Duodenal mucosa (tissue), 2 donors: ENCODE data around the gene OR1M1.
"Not testable (repeated sequence)": the region's sequence is repeated elsewhere in the genome, so short reads cannot be mapped to it uniquely, and the experiment has no call there.

Source experiments
- H3K27ac ChIP-seq: one replicate; pipeline ENCODE4 v1.7.0; 2013; ENCODE audit warnings: low read depth, low read length
- H3K27me3 ChIP-seq, 2 donors: one replicate each; pipeline ENCODE4 v1.7.0; 2013; ENCODE audit warnings: low read length in 2 of 2, control low read depth in 1 of 2; ENCODE audit not compliant: insufficient read depth in 2 of 2, control insufficient read depth in 1 of 2
- H3K36me3 ChIP-seq, 2 donors: one replicate each; pipeline ENCODE4 v1.7.0; 2013; ENCODE audit warnings: low read length in 2 of 2, control low read depth in 1 of 2; ENCODE audit not compliant: insufficient read depth in 2 of 2, control insufficient read depth in 1 of 2
- H3K4me1 ChIP-seq, 2 donors: one replicate each; pipeline ENCODE4 v1.7.0; 2013; ENCODE audit warnings: low read length in 2 of 2, control low read depth in 1 of 2; ENCODE audit not compliant: insufficient read depth in 2 of 2, control insufficient read depth in 1 of 2
- H3K4me3 ChIP-seq, 2 donors: one replicate each; pipeline ENCODE4 v1.7.0; 2013; ENCODE audit warnings: low read length in 2 of 2, low read depth in 1 of 2
- H3K9ac ChIP-seq, 2 donors: one replicate each; pipeline ENCODE4 v1.7.0; 2013; ENCODE audit warnings: low read length in 2 of 2, low read depth in 1 of 2
- H3K9me3 ChIP-seq, 2 donors: one replicate each; pipeline ENCODE4 v1.7.0; 2013; ENCODE audit warnings: low read length in 2 of 2, control low read depth in 1 of 2; ENCODE audit not compliant: control insufficient read depth in 1 of 2

OR1M1 gene, protein sequence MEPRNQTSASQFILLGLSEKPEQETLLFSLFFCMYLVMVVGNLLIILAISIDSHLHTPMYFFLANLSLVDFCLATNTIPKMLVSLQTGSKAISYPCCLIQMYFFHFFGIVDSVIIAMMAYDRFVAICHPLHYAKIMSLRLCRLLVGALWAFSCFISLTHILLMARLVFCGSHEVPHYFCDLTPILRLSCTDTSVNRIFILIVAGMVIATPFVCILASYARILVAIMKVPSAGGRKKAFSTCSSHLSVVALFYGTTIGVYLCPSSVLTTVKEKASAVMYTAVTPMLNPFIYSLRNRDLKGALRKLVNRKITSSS

DNA sequence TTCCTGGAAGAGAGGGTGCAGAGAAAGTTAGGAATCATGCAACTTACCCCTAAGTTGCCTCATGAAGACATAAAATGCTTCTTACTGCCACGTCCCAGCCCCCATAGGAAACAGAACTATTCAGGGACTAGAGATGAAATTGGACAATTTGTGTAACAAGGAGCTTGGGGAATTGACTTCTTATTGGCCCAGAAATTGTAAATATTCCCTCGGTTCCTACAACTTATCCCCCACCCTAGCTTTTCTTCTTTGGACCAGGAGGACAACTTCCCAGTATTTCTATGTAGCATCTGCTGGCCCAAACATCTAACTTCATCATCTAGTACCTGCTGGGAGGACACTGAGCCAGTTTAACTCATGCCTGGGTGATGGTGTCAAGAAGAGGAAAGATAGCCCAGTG is at the start of gene OR1M1:
Gene OR1M1 (plus strand): TSS at position 301 of the 400 bp plus-strand sequence. CDS start 6,184 bp downstream, outside the sequence.
- H3K9me3 ChIP-seq, result no peaks in the 10 kb centered on the region
- no peak within 1 kb of the TSS for H3K9ac ChIP-seq
- no peaks in the 10 kb centered on the region for H3K36me3 ChIP-seq
- H3K4me3 ChIP-seq, result no peak within 1 kb of the TSS
- no peak within 1 kb of the TSS for H3K27ac ChIP-seq
- no peaks in the 10 kb centered on the region for H3K27me3 ChIP-seq
- H3K4me1 ChIP-seq, result no peaks in the 10 kb centered on the region

DNA sequence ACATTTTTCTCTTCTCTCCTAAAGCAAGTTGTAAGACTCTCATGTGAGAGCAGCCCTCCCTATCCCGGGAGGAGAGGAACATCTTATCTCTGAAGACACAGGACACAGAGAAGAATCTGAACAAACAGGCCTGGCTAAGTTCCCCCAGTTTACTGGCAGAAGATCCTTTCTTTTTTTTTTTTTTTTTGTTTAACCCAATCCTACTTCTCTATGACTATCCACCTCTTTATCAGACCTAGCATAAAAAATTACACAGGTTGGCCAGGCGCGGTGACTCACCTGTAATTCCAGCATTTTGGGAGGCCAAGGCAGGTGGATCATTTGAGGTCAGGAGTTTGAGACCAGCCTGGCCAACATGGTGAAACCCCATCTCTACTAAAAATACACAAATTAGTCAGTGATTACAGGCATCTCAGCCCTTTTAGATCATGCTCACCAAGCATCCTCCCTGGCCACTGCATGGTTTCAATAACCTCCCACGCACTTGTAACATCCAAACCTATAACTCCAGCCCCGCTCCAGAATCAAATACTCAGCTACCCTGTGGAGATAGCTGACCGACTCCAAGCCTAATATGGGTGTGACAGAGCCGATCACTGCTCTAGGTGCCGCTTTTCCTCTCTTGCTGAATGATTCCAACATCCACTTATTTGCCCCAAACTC is 49.3 kb upstream of the OR1M1 start:
- Histone ChIP-seq H3K27me3 (no peaks in the 10 kb centered on the region), H3K4me3 (no peak overlapping the region), H3K4me1 (no peaks in the 10 kb centered on the region), H3K27ac (no peak overlapping the region), H3K36me3 (no peaks in the 10 kb centered on the region), H3K9ac (no peak overlapping the region), H3K9me3 (no peaks in the 10 kb centered on the region)

DNA sequence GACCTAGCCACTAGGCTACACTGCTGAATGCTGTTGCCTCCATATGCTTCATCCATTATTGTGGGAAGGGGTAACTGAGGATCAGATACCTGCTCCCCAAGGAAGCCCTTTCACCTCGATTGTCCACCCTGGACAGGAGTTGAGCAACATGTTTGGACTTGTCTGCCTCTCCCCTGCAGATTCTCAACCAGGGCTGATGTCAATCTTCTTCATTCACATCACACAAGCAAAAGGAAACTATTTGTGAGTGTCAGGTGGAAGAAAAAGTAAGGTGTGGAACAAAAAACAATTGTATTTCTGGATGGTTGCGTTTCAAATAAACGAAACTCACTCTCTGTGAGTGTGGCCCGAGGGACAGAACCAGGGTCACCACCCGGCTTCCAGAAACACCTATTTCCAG is 47.1 kb upstream of the OR1M1 start:
- H3K9ac ChIP-seq, result no peak overlapping the region
- no peaks in the 10 kb centered on the region for H3K9me3 ChIP-seq
- H3K4me1 ChIP-seq, result no peaks in the 10 kb centered on the region
- no peak overlapping the region for H3K4me3 ChIP-seq
- H3K27me3 ChIP-seq, result no peaks in the 10 kb centered on the region
- H3K27ac ChIP-seq, result no peak overlapping the region
- H3K36me3 ChIP-seq, result no peaks in the 10 kb centered on the region

DNA sequence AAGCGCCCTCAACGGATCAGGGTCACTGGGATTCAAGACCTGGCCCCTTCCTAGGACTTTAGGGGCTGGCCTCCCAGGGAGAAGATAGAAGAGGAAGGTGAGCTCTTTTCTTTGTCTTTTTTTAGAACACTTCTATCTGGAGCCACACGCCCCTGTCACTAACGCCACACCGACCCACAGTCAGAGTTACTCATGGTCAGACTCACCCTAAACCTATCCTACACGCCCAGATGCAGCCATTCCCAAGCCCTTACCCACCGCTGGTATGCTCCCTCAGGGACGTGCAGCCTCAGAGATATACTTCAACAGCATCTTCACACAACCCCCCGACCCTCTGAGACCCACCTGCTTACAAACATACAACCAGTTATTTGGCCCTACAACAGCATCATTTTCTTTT is 46.7 kb upstream of the OR1M1 start:
- Histone ChIP-seq H3K27me3 (no peaks in the 10 kb centered on the region), H3K4me1 (no peaks in the 10 kb centered on the region), H3K9ac (no peak overlapping the region), H3K4me3 (no peak overlapping the region), H3K36me3 (no peaks in the 10 kb centered on the region), H3K9me3 (no peaks in the 10 kb centered on the region), H3K27ac (no peak overlapping the region)

DNA sequence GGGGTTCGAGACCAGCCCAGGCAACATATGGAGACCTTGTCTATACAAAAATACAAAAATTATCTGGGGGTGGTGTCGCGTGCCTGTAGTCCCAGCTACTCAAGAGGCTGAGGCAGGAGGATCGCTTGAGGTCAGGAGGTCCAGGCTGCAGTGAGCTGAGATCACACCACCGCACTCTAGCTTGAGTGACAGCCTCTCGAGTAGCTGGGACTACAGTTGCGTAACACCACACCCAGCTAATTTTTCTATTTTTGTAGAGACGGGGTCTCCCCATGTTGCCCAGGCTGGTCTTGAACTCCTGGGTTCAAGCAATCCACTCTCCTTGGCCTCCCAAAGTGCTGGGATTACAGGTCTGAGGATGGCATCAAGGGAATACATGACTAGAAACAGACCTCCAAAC is 45.8 kb upstream of the OR1M1 start:
- Histone ChIP-seq H3K36me3 (no peaks in the 10 kb centered on the region), H3K9me3 (no peaks in the 10 kb centered on the region), H3K27ac (no peak overlapping the region), H3K9ac (no peak overlapping the region), H3K4me1 (no peaks in the 10 kb centered on the region), H3K27me3 (no peaks in the 10 kb centered on the region), H3K4me3 (no peak overlapping the region)

DNA sequence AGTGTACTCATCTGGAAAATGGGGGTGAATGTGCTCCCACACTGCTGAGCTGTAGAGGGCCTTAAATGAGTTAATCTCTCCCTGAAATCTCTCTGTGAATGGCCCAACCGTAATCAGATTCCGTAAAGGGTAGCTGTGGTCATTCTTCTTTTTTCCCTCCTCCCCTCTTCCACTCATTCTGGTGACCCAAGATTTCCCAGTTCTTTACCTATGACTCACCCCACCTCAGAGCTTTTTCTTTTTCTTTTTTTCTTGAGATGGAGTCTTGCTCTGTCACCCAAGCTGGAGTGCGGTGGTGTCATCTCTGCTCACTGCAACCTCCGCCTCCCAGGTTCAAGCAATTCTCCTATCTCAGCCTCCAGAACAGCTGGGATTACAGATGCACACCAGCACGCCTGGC is 43.3 kb upstream of the OR1M1 start:
- Histone ChIP-seq H3K9ac (no peak overlapping the region), H3K4me3 (no peak overlapping the region), H3K9me3 (no peaks in the 10 kb centered on the region), H3K27ac (no peak overlapping the region), H3K36me3 (no peaks in the 10 kb centered on the region), H3K27me3 (no peaks in the 10 kb centered on the region), H3K4me1 (no peaks in the 10 kb centered on the region)

DNA sequence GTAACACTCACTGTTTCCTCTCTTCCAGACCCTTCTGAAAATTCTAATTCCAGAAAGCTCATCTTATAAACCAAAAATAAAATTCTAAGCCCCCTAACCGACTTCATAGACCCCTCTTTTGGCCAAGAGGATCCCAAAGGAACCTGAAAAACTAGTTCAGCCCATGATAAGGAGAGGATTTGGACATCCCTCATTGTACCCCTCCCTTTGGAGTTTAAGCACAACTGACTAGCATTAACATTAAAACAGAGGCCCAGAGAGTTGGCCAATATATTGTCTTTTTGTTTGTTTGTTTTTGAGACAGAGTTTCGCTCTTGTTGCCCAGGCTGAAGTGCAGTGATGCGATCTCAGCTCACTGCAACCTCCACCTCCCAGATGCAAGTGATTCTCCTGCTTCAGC is 42.4 kb upstream of the OR1M1 start:
- no peaks in the 10 kb centered on the region for H3K27me3 ChIP-seq

DNA sequence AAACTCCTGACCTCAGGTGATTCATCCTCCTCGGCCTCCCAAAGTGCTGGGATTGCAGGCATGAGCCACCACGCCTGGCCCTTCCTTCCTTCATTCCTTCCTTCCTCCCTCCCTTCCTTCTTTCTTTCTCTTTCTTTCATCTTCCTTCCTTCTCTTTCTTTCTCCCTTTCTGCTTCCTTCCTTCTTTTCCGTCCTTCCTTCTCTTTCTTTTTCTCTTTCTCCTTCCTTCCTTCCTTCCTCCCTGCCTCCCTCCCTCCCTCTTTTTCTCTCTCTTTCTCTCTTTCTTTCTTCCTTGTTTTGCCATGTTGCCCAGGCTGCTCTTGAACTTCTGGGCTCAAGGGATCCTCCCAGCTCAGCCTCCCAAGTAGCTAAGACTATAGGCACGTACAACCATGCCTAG is 40.2 kb upstream of the OR1M1 start:
- Histone ChIP-seq H3K4me3 (no peak overlapping the region), H3K9me3 (no peaks in the 10 kb centered on the region), H3K36me3 (no peaks in the 10 kb centered on the region), H3K27me3 (no peaks in the 10 kb centered on the region), H3K27ac (no peak overlapping the region), H3K4me1 (no peaks in the 10 kb centered on the region), H3K9ac (no peak overlapping the region)

More for the DNA sequence above, 42.4 kb upstream of the OR1M1 start:
- no peak overlapping the region for H3K4me3 ChIP-seq
- no peak overlapping the region for H3K9ac ChIP-seq
- H3K36me3 ChIP-seq, result no peaks in the 10 kb centered on the region
- H3K27ac ChIP-seq, result no peak overlapping the region
- H3K4me1 ChIP-seq, result no peaks in the 10 kb centered on the region
- H3K9me3 ChIP-seq, result no peaks in the 10 kb centered on the region

DNA sequence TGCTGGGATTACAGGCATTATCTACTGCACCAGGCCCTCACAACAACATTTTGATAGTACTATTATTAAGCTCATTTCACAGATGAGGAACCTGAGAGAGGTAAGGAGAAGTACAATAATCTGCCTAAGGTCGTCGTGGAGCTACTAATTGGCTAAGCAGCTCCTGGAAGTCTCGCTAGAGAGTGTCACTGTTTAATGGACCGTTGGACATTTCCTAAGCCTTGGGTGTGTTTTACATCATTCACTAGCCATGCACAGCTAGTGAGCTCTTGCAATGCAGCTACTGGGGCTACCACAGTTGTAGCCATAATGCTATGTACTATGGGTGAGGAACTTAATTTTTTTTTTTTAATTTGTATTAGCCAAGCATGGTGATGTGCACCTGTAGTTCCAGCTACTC is 34.0 kb upstream of the OR1M1 start:
- Histone ChIP-seq H3K27me3 (no peaks in the 10 kb centered on the region), H3K9ac (no peak overlapping the region), H3K27ac (no peak overlapping the region), H3K4me1 (no peaks in the 10 kb centered on the region), H3K4me3 (no peak overlapping the region), H3K36me3 (no peaks in the 10 kb centered on the region), H3K9me3 (no peaks in the 10 kb centered on the region)

DNA sequence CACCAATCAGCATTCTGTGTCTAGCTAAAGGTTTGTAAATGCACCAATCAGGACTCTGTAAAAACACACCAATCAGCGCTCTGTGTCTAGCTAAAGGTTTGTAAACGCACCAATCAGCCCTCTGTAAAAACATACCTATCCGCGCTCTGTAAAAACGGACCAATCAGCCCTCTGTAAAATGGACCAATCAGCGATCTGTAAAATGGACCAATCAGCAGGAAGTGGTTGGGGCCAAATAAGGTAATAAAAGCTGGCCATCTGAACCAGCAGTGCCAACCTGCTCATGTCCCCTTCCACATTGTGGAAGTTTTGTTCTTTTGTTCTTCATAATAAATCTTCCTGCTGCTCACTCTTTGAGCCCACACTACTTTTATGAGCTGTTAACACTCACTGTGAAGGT is 33.2 kb upstream of the OR1M1 start:
- not testable (repeated sequence) for H3K27me3 ChIP-seq, H3K36me3 ChIP-seq, H3K9me3 ChIP-seq, H3K27ac ChIP-seq, H3K4me3 ChIP-seq, H3K9ac ChIP-seq, H3K4me1 ChIP-seq
